GM23248 (cell line): ENCODE measurements around the gene SIPA1L3. TPM values are rescaled to one million over a fixed set of nuclear protein-coding genes. Genes with fewer than 3 reads are reported as not detected.

ENCODE experiments used
- DNase-seq: peaks from one replicate; pipeline ENCODE4 v3.0.0-alpha.2; 2015
- H2AFZ ChIP-seq: fragments of 200-600 bp; sonication (generic); 2 replicates; pipeline ENCODE4 v1.6.1; 2016; ENCODE audit warnings: antibody characterized with exemption
- H3F3A ChIP-seq: fragments of 200-600 bp; sonication (generic); 2 replicates; pipeline ENCODE4 v1.6.1; 2016; ENCODE audit warnings: mild to moderate bottlenecking, antibody characterized with exemption, mixed run types; ENCODE audit not compliant: insufficient read depth
- H3K27ac ChIP-seq: fragments of 200-600 bp; sonication (generic); 2 replicates; pipeline ENCODE4 v1.5.1; 2016; ENCODE audit warnings: mild to moderate bottlenecking
- H3K27me3 ChIP-seq: fragments of 200-600 bp; sonication (generic); replicated peaks from 2 replicates; pipeline ENCODE4 v1.6.1; 2016; ENCODE audit warnings: mild to moderate bottlenecking; ENCODE audit not compliant: insufficient read depth
- H3K36me3 ChIP-seq: fragments of 200-600 bp; sonication (generic); 2 replicates; pipeline ENCODE4 v1.6.1; 2016; ENCODE audit warnings: low read depth, mild to moderate bottlenecking
- H3K4me1 ChIP-seq: fragments of 200-600 bp; sonication (generic); 2 replicates; pipeline ENCODE4 v1.6.1; 2016; ENCODE audit warnings: mild to moderate bottlenecking; ENCODE audit not compliant: insufficient read depth
- H3K4me2 ChIP-seq: fragments of 200-600 bp; sonication (generic); one replicate; pipeline ENCODE4 v1.6.1; 2016; ENCODE audit warnings: mild to moderate bottlenecking; ENCODE audit not compliant: unreplicated experiment
- H3K4me3 ChIP-seq: fragments of 200-600 bp; sonication (generic); 2 replicates; pipeline ENCODE4 v1.5.1; 2016; ENCODE audit warnings: mild to moderate bottlenecking
- H3K79me2 ChIP-seq: fragments of 200-600 bp; sonication (generic); 2 replicates; pipeline ENCODE4 v1.6.1; 2016; ENCODE audit warnings: mild to moderate bottlenecking; ENCODE audit not compliant: insufficient read depth
- H3K9ac ChIP-seq: fragments of 200-600 bp; sonication (generic); 2 replicates; pipeline ENCODE4 v1.6.1; 2016; ENCODE audit warnings: mild to moderate bottlenecking
- H3K9me2 ChIP-seq: fragments of 200-600 bp; sonication (generic); 2 replicates; pipeline ENCODE4 v1.6.1; 2016; ENCODE audit warnings: mixed run types, mild to moderate bottlenecking, moderate library complexity; ENCODE audit not compliant: insufficient read depth
- H3K9me3 ChIP-seq: fragments of 200-600 bp; sonication (generic); one replicate; pipeline ENCODE4 v1.6.1; 2017; ENCODE audit warnings: low read depth
- H4K20me1 ChIP-seq: fragments of 200-600 bp; sonication (generic); 2 replicates; pipeline ENCODE4 v1.6.0; 2016; ENCODE audit not compliant: insufficient read depth
- EZH2 ChIP-seq: fragments of 200-600 bp; sonication (generic); IDR thresholded peaks from 2 replicates; pipeline ENCODE4 v1.6.1; 2018; ENCODE audit warnings: antibody characterized with exemption, mild to moderate bottlenecking; ENCODE audit not compliant: insufficient read depth, poor library complexity, severe bottlenecking
- EZH2phosphoT487 ChIP-seq: fragments of 200-600 bp; sonication (generic); IDR thresholded peaks from 2 replicates; pipeline ENCODE4 v1.6.1; 2018; ENCODE audit warnings: antibody characterized with exemption, moderate library complexity, mild to moderate bottlenecking, low read depth; ENCODE audit not compliant: insufficient read depth
- WGBS, 2 experiments: methylation state at CpG; one replicate each; pipeline ENCODE4 v1.1.6; 2015 to 2017; ENCODE audit warnings: low lambda C conversion rate in 2 of 2, low coverage in 1 of 2; ENCODE audit errors: missing lambda C conversion rate in 2 of 2; 5-methylcytosine and 5-hydroxymethylcytosine counted together
- in situ Hi-C: fragments of 300-500 bp; cut with MboI; formaldehyde crosslinking; loops from 2 replicates; pipeline ENCODE4 v1.15.0; 2020
- polyA plus RNA-seq: library from polyadenylated mRNA; unstranded; fragments of >200 nt; fragmentation: Nextera tagmentation; extraction: Ambion mirVana; gene quantifications from 2 replicates; pipeline ENCODE4 v1.2.1, GENCODE V29; 2016
- total RNA-seq: library from RNA; depleted of rRNA; stranded (reverse); fragments of >200 nt; shearing (Covaris generic); gene quantifications from 2 replicates; pipeline ENCODE4 v1.2.3, GENCODE V29; 2014

SIPA1L3 gene
- total and polyA plus RNA-seq, 2 experiments from 2014 or later: 3.7 to 12.1 TPM

- no peaks in the 10 kb centered on the region for H3K9me2 ChIP-seq
- H2AFZ ChIP-seq: no peak overlapping the region
- H3K9me3 ChIP-seq: no peaks in the 10 kb centered on the region
- peaks cover 40% of the 10 kb centered on the region for H3K79me2 ChIP-seq
- H3K4me3 ChIP-seq: no peak overlapping the region
- no peak overlapping the region for H3K4me2 ChIP-seq
- H4K20me1 ChIP-seq: no peaks in the 10 kb centered on the region
- DNase-seq: no peak
- peak overlapping the region; percentile 72 for H3K9ac ChIP-seq
- no peak for TF ChIP-seq EZH2phosphoT487
- TF ChIP-seq EZH2: no peak
- H3K36me3 ChIP-seq: no peaks in the 10 kb centered on the region
- in situ Hi-C loops: no loop called here
- H3K4me1 ChIP-seq: peaks cover 29% of the 10 kb centered on the region
- H3K27me3 ChIP-seq: no peaks in the 10 kb centered on the region
- H3K27ac ChIP-seq: peak overlapping the region; percentile 83
- peaks cover 37% of the 10 kb centered on the region for H3F3A ChIP-seq
- 81 to 82% methylated on average over 17 of the region's 18 CpGs for WGBS, 2 experiments
Measured at GRCh38 chr19:38036707-38037611, 130.0 kb downstream of the SIPA1L3 start.

- Histone ChIP-seq H2AFZ (peak overlapping the region; percentile 52; the same call in 1 of the 2 replicates), H3K9ac (peak overlapping the region; percentile 82), H3K79me2 (peaks cover 50% of the 10 kb centered on the region), H3K4me3 (no peak overlapping the region), H3K4me1 (peaks cover 25% of the 10 kb centered on the region), H3K36me3 (no peaks in the 10 kb centered on the region), H4K20me1 (no peaks in the 10 kb centered on the region), H3F3A (peaks cover 42% of the 10 kb centered on the region), H3K4me2 (peak overlapping the region; percentile 58), H3K27ac (peak overlapping the region; percentile 96), H3K9me3 (no peaks in the 10 kb centered on the region), H3K27me3 (no peaks in the 10 kb centered on the region), H3K9me2 (no peaks in the 10 kb centered on the region)
- TF ChIP-seq EZH2 (no peak), EZH2phosphoT487 (no peak)
- peak; percentile 97 for DNase-seq
- WGBS, 2 experiments: 22 to 26% methylated on average over 6 of the region's 6 CpGs
- in situ Hi-C loops: no loop called here
Measured at GRCh38 chr19:38039966-38040365, 133.0 kb downstream of the SIPA1L3 start.

- H3K79me2 ChIP-seq: peaks cover 56% of the 10 kb centered on the region
Measured at GRCh38 chr19:38042132-38042531, 135.1 kb downstream of the SIPA1L3 start.

GRCh38 chr19:38043649-38044144, 136.7 kb downstream of the SIPA1L3 start:
- Histone ChIP-seq H3K4me2 (no peak overlapping the region), H4K20me1 (no peaks in the 10 kb centered on the region), H3K9ac (no peak overlapping the region), H3K4me3 (no peak overlapping the region), H3F3A (peaks cover 25% of the 10 kb centered on the region), H2AFZ (no peak overlapping the region), H3K4me1 (peaks cover 6% of the 10 kb centered on the region), H3K27me3 (no peaks in the 10 kb centered on the region), H3K9me3 (no peaks in the 10 kb centered on the region), H3K9me2 (no peaks in the 10 kb centered on the region), H3K36me3 (no peaks in the 10 kb centered on the region), H3K79me2 (peaks cover 48% of the 10 kb centered on the region), H3K27ac (no peak overlapping the region)
- DNase-seq: no peak
- in situ Hi-C loops: no loop called here
- WGBS, 2 experiments: 97 to 100% methylated on average over 5 of the region's 5 CpGs
- TF ChIP-seq EZH2 (no peak), EZH2phosphoT487 (no peak)

More at GRCh38 chr19:38042132-38042531, 135.1 kb downstream of the SIPA1L3 start:
- H3K4me3 ChIP-seq: no peak overlapping the region
- TF ChIP-seq EZH2phosphoT487: no peak
- TF ChIP-seq EZH2: no peak
- H3F3A ChIP-seq: peaks cover 25% of the 10 kb centered on the region
- 97 to 98% methylated on average over 2 of the region's 2 CpGs for WGBS, 2 experiments
- H3K9ac ChIP-seq: no peak overlapping the region
- no peak for DNase-seq
- H3K9me2 ChIP-seq: no peaks in the 10 kb centered on the region
- H3K4me2 ChIP-seq: no peak overlapping the region
- 0 out of 2 replicates have a peak overlapping the region, but pooled peaks have one; percentile 96 for H3K27ac ChIP-seq
- in situ Hi-C loops: no loop called here
- no peak overlapping the region for H2AFZ ChIP-seq
- no peaks in the 10 kb centered on the region for H3K9me3 ChIP-seq
- no peaks in the 10 kb centered on the region for H4K20me1 ChIP-seq
- peaks cover 6% of the 10 kb centered on the region for H3K4me1 ChIP-seq
- H3K27me3 ChIP-seq: no peaks in the 10 kb centered on the region
- H3K36me3 ChIP-seq: no peaks in the 10 kb centered on the region
